Endometrium (tissue), 2 donors: ENCODE measurements around the gene ANO1.
"Not testable (repeated sequence)": the region's sequence is repeated elsewhere in the genome, so short reads cannot be mapped to it uniquely, and the experiment has no call there.

ENCODE experiments used
- FAIRE-seq: peaks from 2 replicates; lab custom pipeline; 2012; peaks lifted over from hg19 to GRCh38; lab: Jason Lieb, UNC
- donor health status: control.
- donor health status: control.

ANO1 gene

GRCh38 chr11:70210051-70210501, 132.0 kb downstream of the ANO1 start:
- FAIRE-seq = no peak

- FAIRE-seq = no peak
Observed at GRCh38 chr11:70210530-70210929, 132.4 kb downstream of the ANO1 start.

DNA sequence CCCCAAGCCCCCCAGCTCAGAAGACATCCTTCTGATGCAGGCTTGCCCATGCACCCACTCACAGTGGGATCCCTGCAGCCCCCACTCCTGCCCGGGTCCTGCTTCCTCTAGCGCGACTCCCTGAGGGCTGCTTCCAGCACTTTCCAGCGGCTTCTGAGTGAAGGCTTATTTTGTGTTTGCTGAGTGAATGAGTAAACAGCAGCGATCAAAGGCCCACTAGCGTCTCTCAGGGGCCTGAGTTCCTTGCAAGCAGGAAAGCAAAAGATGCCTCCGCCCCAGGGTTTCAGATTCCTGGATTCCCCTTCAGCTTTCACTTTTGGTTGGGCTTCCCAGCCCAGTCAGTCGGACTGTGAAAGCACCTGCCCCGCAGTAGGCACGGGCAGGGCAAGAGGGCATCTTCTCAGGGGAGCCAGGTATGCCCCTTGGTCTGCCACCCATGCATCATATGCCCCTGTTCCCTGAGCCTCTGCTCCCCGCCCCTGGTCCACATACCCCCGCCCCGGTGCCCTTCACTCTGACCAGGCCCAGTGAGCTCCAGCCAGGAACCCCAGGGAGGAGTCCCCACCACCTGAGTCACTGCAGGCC, 134.2 kb downstream of the ANO1 start:
- no peak for FAIRE-seq

GRCh38 chr11:70217388-70217787, 139.3 kb downstream of the ANO1 start:
- FAIRE-seq = not testable (repeated sequence)

DNA sequence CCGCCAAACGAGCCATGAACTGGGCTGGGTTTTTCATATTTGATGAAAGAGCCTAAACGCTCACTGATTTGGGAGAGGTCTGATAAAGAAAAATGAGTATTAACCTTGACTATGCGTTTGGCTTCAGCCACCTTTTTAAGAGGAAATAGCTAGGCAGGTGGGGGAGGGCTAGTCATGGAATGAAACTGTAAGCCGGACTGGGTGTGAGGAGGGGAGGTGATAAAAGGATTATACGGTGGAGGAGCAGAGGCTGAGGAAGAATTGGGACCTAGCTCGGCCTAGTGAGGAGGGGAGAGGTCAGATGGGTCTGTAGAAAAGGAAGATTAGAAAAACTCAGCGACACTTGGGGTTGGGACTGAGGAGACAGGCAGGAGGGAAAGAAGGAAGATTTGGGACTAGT, 140.0 kb downstream of the ANO1 start:
- not testable (repeated sequence) for FAIRE-seq

- no peak for FAIRE-seq
Observed at GRCh38 chr11:70220136-70220535, 142.0 kb downstream of the ANO1 start.

- FAIRE-seq = no peak
Observed at GRCh38 chr11:70220920-70221319, 142.8 kb downstream of the ANO1 start.

GRCh38 chr11:70225681-70226177, 147.6 kb downstream of the ANO1 start:
- no peak for FAIRE-seq

DNA sequence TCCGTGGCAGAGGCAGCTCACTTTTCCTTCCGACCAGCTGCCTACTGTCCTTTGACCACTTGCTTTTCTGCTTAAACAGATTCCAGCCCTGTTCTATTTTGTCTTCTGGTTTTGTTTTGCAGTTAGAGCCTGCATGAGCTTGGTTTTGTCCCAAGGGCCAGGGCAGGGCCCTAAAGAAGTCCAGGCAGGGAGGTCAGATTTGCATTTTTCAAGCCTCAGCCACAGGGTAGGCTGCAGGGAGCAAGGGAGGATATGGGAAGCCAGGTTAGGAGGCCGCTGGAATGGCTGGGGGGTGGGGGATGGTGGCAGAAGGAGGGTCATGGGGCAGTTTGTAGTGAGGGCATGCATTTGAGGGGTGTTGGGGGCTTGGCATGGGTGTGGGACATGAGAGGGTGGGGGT, 148.1 kb downstream of the ANO1 start:
- no peak for FAIRE-seq

DNA sequence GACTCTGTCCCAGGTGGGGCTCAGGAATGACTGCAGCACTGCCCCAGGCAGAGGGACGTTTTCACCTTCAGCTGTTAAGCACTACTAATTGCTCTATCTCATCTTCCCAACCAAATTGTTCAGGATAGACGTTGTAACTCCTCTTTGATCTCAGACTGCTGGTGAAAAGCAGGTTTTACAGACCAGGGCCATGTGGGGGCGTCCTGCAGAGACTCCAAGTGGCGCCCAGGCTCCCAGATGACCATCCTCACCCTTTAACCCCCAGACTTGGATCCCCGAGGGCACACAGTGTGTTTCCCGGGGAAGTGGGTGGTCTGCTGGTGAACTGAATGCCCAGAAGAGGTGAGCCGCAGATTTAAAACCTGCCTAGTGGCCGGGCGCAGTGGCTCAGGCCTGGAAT, 148.8 kb downstream of the ANO1 start:
- FAIRE-seq = no peak

GRCh38 chr11:70229737-70230136, 151.6 kb downstream of the ANO1 start:
- FAIRE-seq = no peak

- no peak for FAIRE-seq
Observed at GRCh38 chr11:70230151-70230839, 152.2 kb downstream of the ANO1 start.

DNA sequence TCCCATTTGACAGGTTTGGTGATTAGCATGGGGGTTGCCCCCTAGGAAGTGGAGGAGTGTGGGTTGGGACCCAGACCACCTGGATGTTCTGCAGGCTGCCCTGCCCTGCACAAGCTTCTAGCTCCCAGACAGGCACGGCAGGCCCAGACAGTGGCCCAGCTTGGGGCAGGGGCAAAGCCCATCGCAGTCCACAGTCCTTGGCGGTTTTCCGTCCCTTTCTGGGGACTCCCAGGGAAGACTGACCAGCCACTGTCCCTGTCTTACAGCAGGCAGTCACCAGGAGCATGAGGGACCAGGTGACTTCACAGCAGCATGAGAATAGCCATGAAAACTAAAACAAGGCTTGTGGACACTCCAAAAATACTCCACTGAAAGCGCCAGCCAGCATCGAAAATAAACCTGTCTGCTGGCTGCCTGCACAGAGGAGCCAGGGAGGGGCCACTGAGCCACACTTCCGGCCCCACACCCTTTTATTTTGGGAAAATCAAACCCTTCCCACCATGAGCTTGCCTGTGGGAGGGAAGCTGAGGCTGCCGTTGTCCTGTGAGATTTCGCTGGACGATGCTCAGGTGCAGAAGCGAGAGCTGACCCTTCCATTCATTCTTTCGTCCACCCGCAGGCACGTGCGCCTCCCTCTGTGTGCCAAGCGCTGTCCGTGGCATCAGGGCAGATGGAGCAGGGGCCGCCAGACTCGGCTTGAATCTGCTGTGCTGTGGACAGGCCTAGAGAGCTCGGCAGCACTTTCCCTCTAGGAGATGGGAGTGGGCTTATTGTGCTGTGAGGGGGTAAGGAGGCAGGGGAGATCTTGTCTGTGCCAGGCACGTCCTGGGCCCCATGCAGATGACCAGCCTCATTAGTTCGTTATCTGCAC, 153.0 kb downstream of the ANO1 start:
- no peak for FAIRE-seq

DNA sequence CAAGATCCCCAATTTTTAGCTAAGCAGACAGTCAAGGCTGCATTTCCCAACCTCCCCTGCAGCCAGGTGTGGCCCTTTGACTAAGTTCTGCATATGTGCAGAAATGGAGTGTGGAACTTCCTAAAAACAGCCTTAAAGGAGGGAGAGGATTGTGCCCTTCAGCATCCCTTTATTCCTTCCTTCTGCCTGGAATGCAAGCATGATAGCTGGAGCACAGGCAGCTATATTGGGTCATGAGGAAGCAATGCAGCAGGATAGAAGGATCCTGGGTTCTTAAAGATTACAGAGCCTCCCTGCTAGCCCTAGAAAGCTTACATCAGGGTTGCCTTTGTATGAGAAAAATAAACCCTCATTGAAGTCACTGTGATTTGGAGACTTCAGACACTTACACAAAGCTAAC, 154.9 kb downstream of the ANO1 start:
- FAIRE-seq = no peak

DNA sequence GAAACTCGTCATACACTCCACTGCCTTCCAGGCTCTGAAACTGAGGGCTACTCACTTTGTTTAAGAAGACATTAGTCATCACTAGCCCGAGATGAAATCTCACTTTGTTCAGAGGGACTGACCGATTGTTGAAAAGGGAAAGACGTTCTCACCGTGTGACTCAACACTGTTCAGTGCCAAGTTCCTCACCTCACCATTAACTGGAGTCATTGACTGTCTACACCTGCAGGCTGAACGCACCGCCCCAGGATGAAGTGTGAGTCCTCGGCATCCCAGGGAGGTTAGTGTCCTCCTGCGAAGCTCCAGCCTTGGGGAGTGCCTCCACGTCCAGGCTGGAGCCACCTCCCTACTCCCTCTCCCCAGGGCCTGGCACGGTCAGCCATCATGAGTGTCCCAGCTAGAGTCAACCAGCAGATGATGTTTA, 155.4 kb downstream of the ANO1 start:
- FAIRE-seq = no peak

GRCh38 chr11:70233962-70234361, 155.8 kb downstream of the ANO1 start:
- no peak for FAIRE-seq
